ENCODE measurements around the gene RGS12.

Gene RGS12

GRCh38 chr4:3283916-3284315, 8.9 kb upstream of the RGS12 start:
- no peak for DNase-seq (ENCODE audit: low read depth)

DNA sequence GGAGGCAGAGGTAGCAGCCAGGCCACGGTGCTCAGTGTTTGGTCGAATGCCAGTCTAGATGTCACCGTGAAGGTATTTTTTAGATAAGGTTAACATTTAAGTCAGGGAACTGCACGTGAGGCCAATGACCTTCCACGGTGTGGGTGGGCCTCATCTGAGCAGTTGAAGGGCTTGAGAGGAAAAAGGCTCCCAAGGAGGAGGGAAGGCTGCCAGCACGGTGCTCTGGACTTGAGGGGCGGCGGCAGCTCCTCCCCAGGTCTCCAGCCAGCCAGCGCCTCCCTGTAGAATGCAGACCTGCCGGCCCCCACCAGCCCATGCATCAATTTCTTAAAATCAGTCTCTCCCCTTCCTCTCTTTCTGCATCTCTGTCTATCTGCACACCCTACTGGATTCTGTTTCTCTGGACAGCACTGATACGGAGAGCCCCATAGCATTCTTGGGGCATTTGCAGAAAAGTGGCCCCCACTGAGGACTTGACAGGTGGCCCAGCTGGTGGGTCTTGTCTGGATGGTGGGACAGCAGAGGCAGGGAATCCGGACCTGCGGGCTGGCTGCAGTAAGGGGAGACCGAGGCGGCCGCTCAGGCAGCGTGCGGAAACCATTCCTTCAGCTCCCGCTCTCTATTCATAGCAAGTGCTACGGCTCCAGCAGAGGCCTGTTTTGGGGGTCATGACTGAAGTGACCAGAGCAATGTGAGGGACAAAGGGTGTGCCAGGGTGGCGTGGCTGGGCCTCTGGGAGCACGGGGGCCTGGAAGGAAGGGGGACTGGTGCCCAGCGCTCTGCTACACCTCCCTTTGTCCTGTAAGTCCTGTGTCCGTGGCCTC, 7.9 kb upstream of the RGS12 start:
- DNase-seq (ENCODE audit: low read depth), result no peak

DNA sequence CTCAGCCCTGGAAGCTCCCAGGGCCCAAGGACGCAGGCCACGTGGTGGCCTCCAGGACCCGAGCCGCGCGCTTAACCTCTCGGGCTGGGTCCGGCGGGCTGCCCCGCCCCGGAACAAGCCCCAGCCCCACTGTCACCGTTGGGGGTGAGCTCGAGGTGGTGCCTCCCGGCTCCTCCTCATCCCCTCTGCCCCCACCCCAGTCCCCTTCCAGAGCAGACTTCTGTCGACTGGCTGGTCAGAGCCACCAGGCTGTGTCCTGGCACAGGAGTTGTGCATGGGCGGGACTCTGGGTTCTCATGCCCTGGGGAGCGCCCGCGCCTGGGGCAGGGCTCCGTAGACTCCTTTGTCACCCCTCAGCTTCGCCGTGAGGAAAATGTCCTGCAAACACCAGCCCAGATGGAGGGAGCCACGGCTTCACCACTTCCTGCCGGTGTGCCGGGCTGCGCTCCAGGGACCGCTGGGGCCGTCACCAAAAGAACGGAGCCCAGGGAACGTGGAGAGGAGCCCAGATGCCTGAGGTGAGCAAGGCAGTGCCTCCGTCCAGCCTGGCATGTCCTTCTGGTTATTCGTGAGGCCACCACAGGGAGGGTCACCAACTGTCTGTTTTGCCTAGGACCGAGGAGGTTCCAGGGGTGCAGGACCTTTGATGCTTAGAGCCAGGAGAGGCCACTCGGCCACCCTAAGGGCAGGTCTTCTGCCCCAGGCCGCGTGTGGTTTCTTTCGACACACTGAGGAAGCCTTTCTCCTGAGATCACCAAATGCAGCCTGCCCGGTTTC, 7.1 kb upstream of the RGS12 start:
- DNase-seq (ENCODE audit: low read depth), result no peak

- DNase-seq (ENCODE audit: low read depth), result no peak
Measured at GRCh38 chr4:3286335-3287175, 6.3 kb upstream of the RGS12 start.

GRCh38 chr4:3287271-3287971, 5.4 kb upstream of the RGS12 start:
- DNase-seq (ENCODE audit: low read depth), result no peak

GRCh38 chr4:3287972-3288570, 4.8 kb upstream of the RGS12 start:
- no peak for DNase-seq (ENCODE audit: low read depth)

DNA sequence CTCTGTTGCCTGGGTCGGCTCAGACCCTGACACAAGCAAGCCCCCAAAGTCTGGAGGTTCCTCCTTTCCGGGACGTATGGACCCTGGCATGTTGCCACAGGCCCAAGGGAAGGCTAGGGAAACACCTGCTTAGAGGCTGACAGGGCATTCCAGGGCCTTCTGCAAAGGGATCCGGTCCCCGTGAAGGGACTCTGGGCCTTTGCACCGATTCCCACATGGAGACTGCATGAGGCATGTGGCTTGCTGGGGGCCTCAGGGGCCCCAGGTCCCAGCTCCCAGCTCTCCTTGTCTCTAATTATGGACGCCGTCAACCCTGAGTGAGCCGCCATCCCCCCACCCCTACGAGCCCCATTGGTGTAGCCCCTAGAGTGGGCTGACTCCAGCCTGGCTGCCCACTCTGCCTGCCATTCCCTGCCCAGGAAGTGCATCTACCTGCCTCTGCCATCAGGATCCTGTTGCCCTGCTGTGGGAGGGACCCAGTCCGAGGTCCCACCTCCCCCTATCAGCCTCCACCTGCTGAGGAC, 4.2 kb upstream of the RGS12 start:
- no peak for DNase-seq (ENCODE audit: low read depth)

- no peak for DNase-seq (ENCODE audit: low read depth)
Measured at GRCh38 chr4:3290476-3290875, 2.3 kb upstream of the RGS12 start.

- DNase-seq (ENCODE audit: low read depth), result no peak
Measured at GRCh38 chr4:3290889-3291321, 1.9 kb upstream of the RGS12 start.

DNA sequence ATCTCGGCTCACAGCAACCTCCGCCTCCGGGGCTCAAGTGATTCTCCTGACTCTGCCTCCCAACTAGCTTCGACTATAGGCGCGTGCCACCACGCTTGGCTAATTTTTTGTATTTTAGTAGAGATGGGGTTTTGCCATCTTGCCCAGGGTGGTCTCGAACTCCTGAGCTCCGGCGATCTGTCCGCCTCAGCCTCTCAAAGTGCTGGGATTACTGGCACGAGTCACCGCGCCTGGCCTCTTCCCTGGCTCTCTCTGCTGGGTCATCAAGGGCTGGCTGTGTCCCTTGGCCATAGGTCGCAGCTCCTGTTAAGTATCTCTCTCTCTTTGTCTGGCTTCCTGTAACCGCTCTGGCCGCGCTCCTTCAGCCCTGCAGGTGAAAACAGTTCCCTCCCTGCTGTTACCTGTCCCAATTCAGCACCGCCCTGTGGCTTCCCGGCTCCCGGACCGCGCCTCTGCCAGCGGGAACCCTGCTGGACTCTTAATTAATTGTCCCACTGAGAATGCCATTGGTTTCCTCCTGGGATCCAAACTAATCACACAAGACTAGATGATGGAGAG, 1.3 kb upstream of the RGS12 start:
- no peak for DNase-seq (ENCODE audit: low read depth)

DNA sequence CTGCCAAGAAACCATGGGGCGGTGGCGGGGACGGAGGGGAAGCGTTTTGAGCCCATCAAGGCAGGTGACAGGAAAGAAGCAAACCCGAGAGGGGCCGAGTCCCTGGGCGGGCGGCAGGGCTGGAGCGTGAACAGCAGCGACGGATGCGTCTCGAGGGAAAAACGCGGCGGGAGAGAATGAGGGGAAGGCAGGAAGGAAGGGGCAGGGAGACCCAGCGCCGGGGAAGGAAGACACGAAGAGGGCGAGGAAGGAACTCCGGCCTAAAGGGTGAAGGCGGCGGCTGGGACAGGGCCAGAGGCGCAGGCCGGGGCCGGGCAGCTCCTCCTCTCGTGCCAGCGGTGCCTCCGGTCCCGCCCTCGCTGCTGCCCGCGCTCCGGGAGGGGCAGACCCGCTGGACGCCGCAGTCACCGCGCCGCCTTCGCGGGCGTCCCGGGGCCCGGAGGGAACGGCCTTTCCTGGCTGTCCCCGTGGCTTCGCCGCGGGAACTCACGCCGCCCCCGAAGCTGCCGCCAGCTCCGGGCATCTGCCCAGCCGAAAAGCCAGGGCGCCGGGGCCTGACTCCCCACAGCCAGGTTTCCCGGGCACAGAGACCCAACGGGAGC, 751 bp upstream of the RGS12 start:
- no peak for DNase-seq (ENCODE audit: low read depth)

- no peak for DNase-seq (ENCODE audit: low read depth)
Measured at GRCh38 chr4:3293401-3294391, 875 bp downstream of the RGS12 start.

GRCh38 chr4:3294401-3295241, 1.8 kb downstream of the RGS12 start:
- no peak for DNase-seq (ENCODE audit: low read depth)

GRCh38 chr4:3295837-3296624, 3.2 kb downstream of the RGS12 start:
- no peak for DNase-seq (ENCODE audit: low read depth)

GRCh38 chr4:3296651-3297050, 3.8 kb downstream of the RGS12 start:
- DNase-seq (ENCODE audit: low read depth), result no peak

DNA sequence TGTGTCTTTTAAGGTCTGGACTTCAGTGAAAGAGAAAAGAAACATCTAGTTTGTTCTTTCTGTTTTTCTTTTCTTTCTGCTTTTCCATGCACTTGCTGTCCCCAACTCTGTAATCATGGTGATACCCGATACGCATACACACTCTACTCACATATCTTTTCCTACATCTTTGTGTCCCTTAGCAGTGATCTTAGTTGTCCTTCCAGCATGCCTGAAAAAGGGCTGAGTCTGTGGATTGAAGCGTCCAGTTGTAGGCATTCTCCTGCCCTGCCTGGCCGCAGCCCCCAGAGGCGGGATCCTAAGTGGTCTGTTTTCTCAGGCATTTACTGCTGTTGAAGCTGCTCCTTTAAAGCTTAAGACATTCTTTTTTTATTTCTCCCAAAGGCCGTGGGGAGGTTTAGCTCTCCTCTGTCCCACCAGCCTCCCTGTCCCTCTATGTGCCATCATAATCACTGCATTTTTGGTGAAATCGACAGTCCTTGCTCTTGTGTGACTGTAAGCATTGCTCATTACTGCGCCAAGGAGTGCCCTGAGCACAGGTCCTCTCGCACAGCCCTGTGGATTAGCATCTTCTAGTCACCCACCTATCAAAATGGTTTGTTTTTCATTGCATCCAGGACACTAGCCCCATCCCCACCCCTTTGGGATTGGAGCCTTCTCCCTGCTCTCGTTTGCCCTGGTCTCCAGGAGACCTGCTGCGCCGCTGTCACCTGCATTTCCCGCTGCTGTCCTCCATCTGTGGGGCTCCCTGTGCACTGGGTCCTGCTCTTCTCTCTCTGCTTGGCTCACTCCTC, 4.4 kb downstream of the RGS12 start:
- no peak for DNase-seq (ENCODE audit: low read depth)
